BLaER1 treated with 17β-estradiol and CSF1 and Interleukin-3, amounts not matched to agents 10 nM and 100 nM (cell line): ENCODE data around the gene ALOX15B.
A peak's percentile ranks its signal among the peaks of the same experiment; 100 is the strongest.
"Not testable (repeated sequence)": the region's sequence is repeated elsewhere in the genome, so short reads cannot be mapped to it uniquely, and the experiment has no call there.

Experiments used
- H3K27ac ChIP-seq, 11 experiments: shearing (Covaris generic); formaldehyde crosslinking; 2 replicates each; pipeline ENCODE4 v1.8.1; 2022
- H3K27me3 ChIP-seq, 11 experiments: shearing (Covaris generic); formaldehyde crosslinking; 2 replicates each; pipeline ENCODE4 v1.8.1; 2022
- H3K36me3 ChIP-seq, 11 experiments: shearing (Covaris generic); formaldehyde crosslinking; 2 replicates each; pipeline ENCODE4 v1.8.1; 2022
- H3K4me1 ChIP-seq, 10 experiments: shearing (Covaris generic); formaldehyde crosslinking; 2 replicates each; pipeline ENCODE4 v1.8.1; 2022
- H3K4me2 ChIP-seq, 11 experiments: shearing (Covaris generic); formaldehyde crosslinking; 2 replicates each; pipeline ENCODE4 v1.8.1; 2022
- H3K4me3 ChIP-seq, 10 experiments: shearing (Covaris generic); formaldehyde crosslinking; 2 replicates each; pipeline ENCODE4 v1.8.1; 2022
- H3K9ac ChIP-seq, 11 experiments: shearing (Covaris generic); formaldehyde crosslinking; 2 replicates each; pipeline ENCODE4 v1.8.1; 2022
- H3K9me3 ChIP-seq, 11 experiments: shearing (Covaris generic); formaldehyde crosslinking; replicated peaks in 1 of 11; 2 replicates each; pipeline ENCODE4 v1.8.1; 2022
- H4K20me1 ChIP-seq, 11 experiments: shearing (Covaris generic); formaldehyde crosslinking; 2 replicates each; pipeline ENCODE4 v1.8.1; 2022
- Cebpa-rat ChIP-seq, 11 experiments: shearing (Covaris generic); IDR thresholded peaks; 2 replicates each; pipeline ENCODE4 v1.8.1; 2022

The ALOX15B gene

GRCh38 chr17:8022360-8023003, 16.4 kb upstream of the ALOX15B start:
- no peak overlapping the region for H3K4me3 ChIP-seq
- peaks cover 0 to 25% (median 23%) of the 10 kb centered on the region in 11 experiments; a peak in 17 of 22 replicates for H3K27me3 ChIP-seq
- no peak for TF ChIP-seq Cebpa-rat (IDR thresholded peaks at IDR 0.05)
- H4K20me1 ChIP-seq: no peaks in the 10 kb centered on the region
- H3K27ac ChIP-seq: peak overlapping the region in 2 of 11 experiments; percentile 6 to 11; a peak in 3 of 22 replicates
- H3K4me2 ChIP-seq: peak overlapping the region in 4 of 11 experiments; percentile 26 to 75 (median 63); a peak in 7 of 22 replicates
- no peaks in the 10 kb centered on the region for H3K9me3 ChIP-seq
- H3K36me3 ChIP-seq: no peaks in the 10 kb centered on the region
- no peak overlapping the region for H3K9ac ChIP-seq
- peaks cover 0 to 78% (median 27%) of the 10 kb centered on the region in 10 experiments; a peak in 13 of 20 replicates for H3K4me1 ChIP-seq

GRCh38 chr17:8024161-8024560, 14.7 kb upstream of the ALOX15B start:
- H3K9me3 ChIP-seq, H3K27me3 ChIP-seq, H4K20me1 ChIP-seq, H3K36me3 ChIP-seq, H3K4me3 ChIP-seq, H3K9ac ChIP-seq: not testable (repeated sequence)
- Histone ChIP-seq H3K27ac (peak overlapping the region in 5 of 11 experiments; percentile 25 to 60 (median 55); a peak in 10 of 22 replicates), H3K4me2 (peak overlapping the region in 6 of 11 experiments; percentile 11 to 75 (median 44); a peak in 11 of 22 replicates), H3K4me1 (peaks cover 0 to 70% (median 14%) of the 10 kb centered on the region in 10 experiments; a peak in 11 of 20 replicates)
- peak in 3 of 11 experiments; percentile 11 to 60 (median 54); a peak in 3 of 22 replicates for TF ChIP-seq Cebpa-rat (IDR thresholded peaks at IDR 0.05)

- H3K27me3 ChIP-seq: no peaks in the 10 kb centered on the region
- H3K9ac ChIP-seq: no peak overlapping the region
- no peaks in the 10 kb centered on the region for H4K20me1 ChIP-seq
- H3K27ac ChIP-seq: peak overlapping the region in 5 of 11 experiments; percentile 24 to 60 (median 36); a peak in 4 of 22 replicates
- H3K4me1 ChIP-seq: peaks cover 0 to 58% (median 8%) of the 10 kb centered on the region in 10 experiments; a peak in 11 of 20 replicates
- no peak overlapping the region for H3K4me3 ChIP-seq
- H3K4me2 ChIP-seq: peak overlapping the region in 4 of 11 experiments; percentile 38 to 75 (median 54); a peak in 6 of 22 replicates
- H3K36me3 ChIP-seq: no peaks in the 10 kb centered on the region
- TF ChIP-seq Cebpa-rat (IDR thresholded peaks at IDR 0.05): no peak
- H3K9me3 ChIP-seq: no peaks in the 10 kb centered on the region
These were observed 13.5 kb upstream of the ALOX15B start for GRCh38 chr17:8025176-8025911.

- H3K9ac ChIP-seq: no peak overlapping the region
- no peaks in the 10 kb centered on the region for H3K36me3 ChIP-seq
- H3K27ac ChIP-seq: no peak overlapping the region
- peak overlapping the region in 1 of 11 experiments; percentile 9; a peak in 1 of 22 replicates for H3K4me2 ChIP-seq
- no peaks in the 10 kb centered on the region for H3K27me3 ChIP-seq
- H3K4me1 ChIP-seq: peaks cover 0 to 24% (median 5%) of the 10 kb centered on the region in 10 experiments; a peak in 11 of 20 replicates
- H3K4me3 ChIP-seq: no peak overlapping the region
- no peaks in the 10 kb centered on the region for H3K9me3 ChIP-seq
- no peaks in the 10 kb centered on the region for H4K20me1 ChIP-seq
- no peak for TF ChIP-seq Cebpa-rat (IDR thresholded peaks at IDR 0.05)
These were observed 9.7 kb upstream of the ALOX15B start for GRCh38 chr17:8029121-8029520.

GRCh38 chr17:8031261-8031661, 7.6 kb upstream of the ALOX15B start:
- TF ChIP-seq Cebpa-rat (IDR thresholded peaks at IDR 0.05): no peak
- no peaks in the 10 kb centered on the region for H3K9me3 ChIP-seq
- no peak overlapping the region for H3K4me2 ChIP-seq
- no peaks in the 10 kb centered on the region for H4K20me1 ChIP-seq
- peaks cover 0 to 10% (median 0%) of the 10 kb centered on the region in 10 experiments; a peak in 5 of 20 replicates for H3K4me1 ChIP-seq
- H3K27me3 ChIP-seq: no peaks in the 10 kb centered on the region
- H3K27ac ChIP-seq: no peak overlapping the region
- no peaks in the 10 kb centered on the region for H3K36me3 ChIP-seq
- H3K9ac ChIP-seq: no peak overlapping the region
- no peak overlapping the region for H3K4me3 ChIP-seq

GRCh38 chr17:8031950-8032349, 6.9 kb upstream of the ALOX15B start:
- Histone ChIP-seq H3K4me1 (peaks cover 0 to 10% (median 0%) of the 10 kb centered on the region in 10 experiments; a peak in 5 of 20 replicates), H3K9me3 (no peaks in the 10 kb centered on the region), H3K4me3 (no peak overlapping the region), H3K27ac (no peak overlapping the region), H3K36me3 (no peaks in the 10 kb centered on the region), H4K20me1 (no peaks in the 10 kb centered on the region), H3K9ac (no peak overlapping the region), H3K4me2 (no peak overlapping the region), H3K27me3 (no peaks in the 10 kb centered on the region)
- TF ChIP-seq Cebpa-rat (IDR thresholded peaks at IDR 0.05): no peak

- Histone ChIP-seq H3K9ac (no peak overlapping the region), H3K4me2 (no peak overlapping the region), H3K9me3 (0 out of 22 replicates have a peak, but pooled peaks cover 0 to 2% (median 0%) of the 10 kb centered on the region in 11 experiments), H3K4me3 (no peak overlapping the region), H3K4me1 (peaks cover 0 to 10% (median 0%) of the 10 kb centered on the region in 10 experiments; a peak in 6 of 20 replicates), H3K27me3 (no peaks in the 10 kb centered on the region), H3K36me3 (no peaks in the 10 kb centered on the region), H4K20me1 (no peaks in the 10 kb centered on the region), H3K27ac (no peak overlapping the region)
- TF ChIP-seq Cebpa-rat (IDR thresholded peaks at IDR 0.05): no peak
These were observed 6.4 kb upstream of the ALOX15B start for GRCh38 chr17:8032442-8032841.

- H3K36me3 ChIP-seq: no peaks in the 10 kb centered on the region
These were observed 831 bp downstream of the ALOX15B start for GRCh38 chr17:8039611-8040168.

More at GRCh38 chr17:8039611-8040168, 831 bp downstream of the ALOX15B start:
- no peaks in the 10 kb centered on the region for H4K20me1 ChIP-seq
- H3K27me3 ChIP-seq: no peaks in the 10 kb centered on the region
- H3K4me1 ChIP-seq: peaks cover 0 to 55% (median 32%) of the 10 kb centered on the region in 10 experiments; a peak in 19 of 20 replicates
- H3K27ac ChIP-seq: no peak overlapping the region
- no peak overlapping the region for H3K9ac ChIP-seq
- H3K4me3 ChIP-seq: no peak overlapping the region
- peak overlapping the region in 3 of 11 experiments; percentile 54 to 74 (median 72); a peak in 3 of 22 replicates for H3K4me2 ChIP-seq
- no peak for TF ChIP-seq Cebpa-rat (IDR thresholded peaks at IDR 0.05)
- 0 out of 22 replicates have a peak, but pooled peaks cover 0 to 3% (median 0%) of the 10 kb centered on the region in 11 experiments for H3K9me3 ChIP-seq
